Erythroblast (primary cell): ENCODE results near the gene NKX1-2.

Experiments used
- GATA1 ChIP-seq: IDR thresholded peaks from 2 replicates; pipeline ENCODE4 v1.6.1; 2011; ENCODE audit warnings: low read depth, mild to moderate bottlenecking, control low read depth, low read length, moderate library complexity
- POLR2A ChIP-seq: IDR thresholded peaks from 2 replicates; pipeline ENCODE4 v1.6.1; 2011; ENCODE audit warnings: mild to moderate bottlenecking, low read length

DNA sequence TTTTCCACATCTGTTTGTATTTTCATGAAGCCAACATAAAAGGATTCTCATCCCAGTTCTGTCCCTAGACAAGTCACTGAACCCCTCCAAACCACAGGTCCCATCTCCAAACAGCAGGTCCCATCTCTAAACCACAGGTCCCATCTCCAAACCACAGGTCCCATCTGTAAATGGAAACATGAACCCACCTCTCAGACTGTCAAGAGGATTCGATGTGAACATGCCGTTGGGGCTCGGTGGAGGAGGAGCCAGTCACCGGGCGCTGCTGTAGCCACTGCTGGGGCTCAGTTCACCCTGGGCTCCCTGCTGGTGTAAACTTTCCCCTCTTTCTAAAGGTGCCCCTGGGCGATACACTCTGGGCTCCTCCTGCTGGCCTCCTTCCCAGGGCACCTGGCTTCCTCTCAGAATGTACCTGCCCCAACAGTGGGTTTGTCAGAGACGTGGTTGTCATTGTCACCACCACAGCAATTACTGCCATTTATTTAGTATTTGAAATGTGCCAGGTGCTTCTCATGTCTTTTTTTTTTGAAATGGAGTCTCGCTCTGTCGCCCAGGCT is 24.8 kb upstream of the NKX1-2 start:
- TF ChIP-seq POLR2A (no peak), GATA1 (no peak)
